Measurements from ENCODE around the gene NPTX2. TPM values are rescaled to one million over a fixed set of nuclear protein-coding genes. Genes with fewer than 3 reads are reported as not detected.

NPTX2 gene
- total RNA-seq, 2 donors from 2014 or later: 2.0 to 5.8 TPM

Other genes starting within 250 kb of the NPTX2 start
- gene BAIAP2L1, start 216.2 kb upstream of the NPTX2 start, total RNA-seq: 1 to 10 TPM; 2.4 TPM